Measurements from ENCODE around the gene SCUBE3. TPM values are rescaled to one million over a fixed set of nuclear protein-coding genes. Genes with fewer than 3 reads are reported as not detected.

SCUBE3 gene
- total and polyA plus RNA-seq, 7 experiments from 2014 or later, result 0.05 to 0.12 TPM; not detected in 5

GRCh38 chr6:35300848-35301247 lies 87.1 kb downstream of the SCUBE3 start:
- intact Hi-C loops (cut with micrococcal nuclease), result no loop called here
- ChIA-PET POLR2A (interaction anchor here (0.6 to 9.6 kb wide), 11 partner anchors 10 to 1513 kb away, joined by 3 to 318 read pairs (median 4); partner anchors contain the start of genes FANCE, PPARD, RPL10A and TEAD3), CTCF (interaction anchor here (1.0 to 12.9 kb wide), 7 partner anchors 12 to 168 kb away, joined by 4 to 346 read pairs (median 13); partner anchors contain the start of genes FANCE, PPARD and RPL10A)
- Histone ChIP-seq H3K4me1 (ENCODE audit: control insufficient read depth in 2 of 2, insufficient read depth in 2 of 2, low read length in 2 of 2) (peaks cover 53 to 65% of the 10 kb centered on the region in 2 donors), H3K36me3 (ENCODE audit: control insufficient read depth in 2 of 3, insufficient read depth in 3 of 3, low read length in 3 of 3) (peaks cover 0 to 22% (median 0%) of the 10 kb centered on the region in 3 experiments), H3K4me3 (ENCODE audit: low read length) (peak overlapping the region; percentile 95), H3K9me3 (ENCODE audit: control insufficient read depth in 2 of 3, low read length in 3 of 3) (no peaks in the 10 kb centered on the region), H3K27ac (ENCODE audit: low read depth, low read length) (peak overlapping the region; percentile 91), H3K27me3 (ENCODE audit: control insufficient read depth in 2 of 2, insufficient read depth in 2 of 2, low read length in 2 of 2) (no peaks in the 10 kb centered on the region)
- Mint-ChIP-seq H3K36me3 (peaks cover 6 to 48% (median 23%) of the 10 kb centered on the region in 5 donors), H3K27ac (peak overlapping the region; percentile 81 to 100 (median 98)), H3K4me1 (peaks cover 45 to 69% (median 61%) of the 10 kb centered on the region in 7 donors), H3K27me3 (no peaks in the 10 kb centered on the region), H3K9me3 (no peaks in the 10 kb centered on the region), H3K4me3 (peak overlapping the region; percentile 84 to 100 (median 90))
- peak; percentile 43 for ATAC-seq
- peak in 7 of 9 donors; percentile 53 to 68 (median 59) for DNase-seq

Other genes starting within 250 kb of the SCUBE3 start
- gene TCP11, start 72.6 kb upstream of the SCUBE3 start, total RNA-seq, result not detected
- gene TCP11, start 72.6 kb upstream of the SCUBE3 start, polyA plus RNA-seq, result not detected
- 100 to 1,000 TPM in 2 of 5 experiments, 10 to 100 TPM in 3; 44.4 to 110 (median 77.2) TPM for gene ZNF76, start 45.8 kb downstream of the SCUBE3 start, total RNA-seq
- gene ZNF76, start 45.8 kb downstream of the SCUBE3 start, polyA plus RNA-seq, result 10 to 100 TPM; 20.6 to 42.0 TPM
- gene DEF6, start 83.9 kb downstream of the SCUBE3 start, total RNA-seq, result 100 to 1,000 TPM; 219 to 250 (median 225) TPM
- gene DEF6, start 83.9 kb downstream of the SCUBE3 start, polyA plus RNA-seq, result 100 to 1,000 TPM; 113 to 234 TPM
- 10 to 100 TPM; 29.3 to 47.1 (median 36.0) TPM for gene PPARD, start 128.6 kb downstream of the SCUBE3 start, total RNA-seq
- gene PPARD, start 128.6 kb downstream of the SCUBE3 start, polyA plus RNA-seq, result 10 to 100 TPM in 1 of 2 donors, 1 to 10 TPM in 1; 7.3 to 20.2 TPM
- gene FANCE, start 238.4 kb downstream of the SCUBE3 start, total RNA-seq, result 10 to 100 TPM in 1 of 5 experiments, 1 to 10 TPM in 4; 3.1 to 12.0 (median 6.4) TPM
- 1 to 10 TPM; 3.4 to 7.5 TPM for gene FANCE, start 238.4 kb downstream of the SCUBE3 start, polyA plus RNA-seq